ENCODE data around the gene SELE.

Gene SELE

GRCh38 chr1:169733924-169734323 is at the start of gene SELE:
Gene SELE (minus strand): TSS chr1:169734079. CDS start chr1:169733612, 467 bp downstream.
- no peak for DNase-seq

GRCh38 chr1:169782596-169782995 is 48.7 kb upstream of the SELE start:
- DNase-seq, result no peak

GRCh38 chr1:169779970-169780369 is 46.1 kb upstream of the SELE start:
- DNase-seq, result no peak

- DNase-seq, result no peak
These were observed 45.3 kb upstream of the SELE start for GRCh38 chr1:169779150-169779549.

- no peak for DNase-seq
These were observed 42.6 kb upstream of the SELE start for GRCh38 chr1:169776440-169776839.

- no peak for DNase-seq
These were observed 34.3 kb upstream of the SELE start for GRCh38 chr1:169768161-169768560.

GRCh38 chr1:169765580-169766331 is 31.9 kb upstream of the SELE start:
- DNase-seq, result no peak

- DNase-seq, result no peak
These were observed 31.0 kb upstream of the SELE start for GRCh38 chr1:169764919-169765318.

GRCh38 chr1:169762699-169763098 is 28.8 kb upstream of the SELE start:
- DNase-seq, result no peak

- DNase-seq, result no peak
These were observed 25.2 kb upstream of the SELE start for GRCh38 chr1:169759038-169759437.

- DNase-seq, result no peak
These were observed 19.7 kb upstream of the SELE start for GRCh38 chr1:169753549-169753948.

- DNase-seq, result no peak
These were observed 16.2 kb upstream of the SELE start for GRCh38 chr1:169750041-169750440.

GRCh38 chr1:169746550-169746949 is 12.7 kb upstream of the SELE start:
- no peak for DNase-seq

- no peak for DNase-seq
These were observed 11.4 kb upstream of the SELE start for GRCh38 chr1:169745015-169745861.

- no peak for DNase-seq
These were observed 8.0 kb upstream of the SELE start for GRCh38 chr1:169741666-169742394.

GRCh38 chr1:169739980-169740379 is 6.1 kb upstream of the SELE start:
- DNase-seq, result no peak

- DNase-seq, result no peak
These were observed 2.4 kb downstream of the SELE start for GRCh38 chr1:169731446-169731845.

- no peak for DNase-seq
These were observed 3.9 kb downstream of the SELE start for GRCh38 chr1:169729991-169730390.

- DNase-seq, result no peak
These were observed 6.6 kb downstream of the SELE start for GRCh38 chr1:169727307-169727706.

GRCh38 chr1:169726851-169727250 is 7.0 kb downstream of the SELE start:
- DNase-seq, result no peak

- no peak for DNase-seq
These were observed 7.9 kb downstream of the SELE start for GRCh38 chr1:169725930-169726329.

- no peak for DNase-seq
These were observed 9.7 kb downstream of the SELE start for GRCh38 chr1:169724168-169724567.

GRCh38 chr1:169723763-169724162 is 10.1 kb downstream of the SELE start:
- DNase-seq, result no peak

- DNase-seq, result no peak
These were observed 11.1 kb downstream of the SELE start for GRCh38 chr1:169722779-169723178.
